GM08714 (cell line): ENCODE measurements around the gene PDGFA.

Source experiments
- H3K4me3 ChIP-seq: fragments of 200-500 bp; sonication (Bioruptor generic); 2 replicates; pipeline ENCODE4 v1.5.1; 2014; ENCODE audit warnings: mild to moderate bottlenecking, low read length, inconsistent platforms
- ZNF274 ChIP-seq: IDR thresholded peaks from 2 replicates; pipeline ENCODE4 v1.6.1; 2012; ENCODE audit warnings: mild to moderate bottlenecking, low read depth, low read length

PDGFA gene

GRCh38 chr7:519484-520390 lies at the start of gene PDGFA:
PDGFA (minus strand) TSS chr7:519846; CDS start chr7:519001, 845 bp downstream.
- H3K4me3 ChIP-seq: peak within 1 kb of the TSS; percentile 51
- no peak for TF ChIP-seq ZNF274

DNA sequence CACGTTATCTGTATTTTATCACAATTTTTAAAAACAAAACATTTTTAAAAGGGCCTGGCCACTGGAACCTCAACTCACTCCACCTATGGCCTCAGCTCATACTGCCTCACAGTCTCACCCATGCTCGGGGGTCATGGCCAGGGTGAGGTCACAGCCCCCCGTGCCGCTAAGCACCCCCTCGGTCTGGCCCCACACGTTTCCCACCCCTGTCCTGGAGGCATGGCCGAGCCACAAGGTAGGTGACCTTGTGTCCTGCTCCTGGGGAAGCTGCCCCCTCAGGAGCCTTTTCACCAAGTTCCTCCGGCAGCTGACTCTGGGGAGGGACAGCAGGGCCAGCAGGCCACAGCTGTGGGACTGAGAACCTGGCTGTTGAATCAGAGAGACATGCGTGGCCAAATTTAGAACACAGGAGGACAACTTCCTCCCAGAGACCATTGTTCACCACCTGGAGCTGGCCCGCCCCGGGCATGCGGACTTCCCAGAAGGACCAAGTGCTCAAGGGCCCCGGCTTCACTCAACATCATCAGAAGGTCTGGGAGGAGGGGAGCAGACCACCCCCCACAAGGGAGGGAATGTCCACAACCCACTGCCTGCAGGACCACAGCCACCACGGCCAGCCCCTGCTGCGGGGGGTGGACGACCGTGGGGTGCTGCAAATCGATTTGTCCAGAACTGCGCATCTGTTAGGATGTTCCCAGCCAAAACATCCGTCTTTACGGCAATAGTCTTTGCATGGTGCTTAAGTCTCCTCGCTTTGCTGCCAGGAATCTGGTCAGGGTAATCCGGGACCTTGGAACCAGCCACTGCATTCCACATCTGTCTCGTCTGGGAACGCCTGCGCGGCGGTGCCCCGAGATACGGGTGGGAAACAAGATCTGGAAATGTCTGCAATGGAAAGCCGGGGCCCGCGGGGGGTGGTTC lies 48.6 kb upstream of the PDGFA start:
- H3K4me3 ChIP-seq: no peak overlapping the region
- TF ChIP-seq ZNF274: no peak

GRCh38 chr7:567305-567883 lies 47.7 kb upstream of the PDGFA start:
- no peak for TF ChIP-seq ZNF274

DNA sequence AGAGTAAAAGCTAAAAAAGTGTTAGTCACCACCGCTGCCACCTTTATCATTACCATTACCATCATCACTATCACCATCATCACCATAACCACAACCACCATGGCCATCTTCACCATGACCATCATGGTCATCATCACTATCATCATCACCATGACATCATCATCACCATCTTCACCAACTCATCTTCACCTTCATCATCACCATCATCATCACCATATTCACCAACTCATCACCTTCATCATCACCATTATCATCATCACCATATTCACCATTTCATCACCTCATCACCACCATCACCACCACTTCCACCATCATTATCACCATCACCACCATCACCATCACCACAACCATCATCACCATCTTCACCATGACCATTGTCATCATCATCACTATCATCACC lies 46.5 kb upstream of the PDGFA start:
- no peak overlapping the region for H3K4me3 ChIP-seq
- no peak for TF ChIP-seq ZNF274

More at GRCh38 chr7:567305-567883, 47.7 kb upstream of the PDGFA start:
- no peak overlapping the region for H3K4me3 ChIP-seq

DNA sequence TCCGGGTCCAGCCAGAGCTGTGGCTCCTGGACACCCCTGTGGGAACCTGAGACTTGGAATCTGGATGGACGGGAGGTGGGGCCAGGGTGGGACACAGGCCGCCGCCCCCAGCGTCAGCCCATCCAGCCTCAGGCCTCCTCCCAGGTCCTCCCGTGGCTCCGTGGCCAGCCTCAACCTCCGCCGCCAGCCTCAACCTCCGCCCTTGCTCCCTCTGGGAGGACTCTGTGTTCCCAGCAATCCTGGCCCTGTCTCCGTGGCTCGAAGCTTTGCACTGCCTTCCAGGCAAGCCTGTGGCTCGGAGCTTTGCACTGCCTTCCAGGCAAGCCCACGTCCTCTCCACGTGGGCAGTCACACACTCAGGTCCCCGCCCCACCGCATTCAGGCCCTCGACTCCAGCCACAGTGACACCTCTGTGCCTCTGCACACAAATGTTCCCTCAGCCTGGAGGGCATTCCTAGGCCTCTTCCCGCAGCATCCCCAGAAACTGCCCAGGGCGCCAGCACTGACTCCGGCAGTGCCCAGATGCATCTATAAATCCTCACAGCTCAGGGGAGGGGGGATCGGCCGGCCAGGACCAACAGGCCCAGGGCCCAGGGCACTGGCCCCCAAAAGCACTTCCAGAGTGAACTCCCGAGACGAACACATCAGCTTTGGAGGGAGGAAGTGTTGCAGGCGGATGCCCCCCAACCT lies 44.7 kb upstream of the PDGFA start:
- no peak for TF ChIP-seq ZNF274
- no peak overlapping the region for H3K4me3 ChIP-seq

- no peak overlapping the region for H3K4me3 ChIP-seq
- TF ChIP-seq ZNF274: no peak
Observed at GRCh38 chr7:563629-564170, 44.1 kb upstream of the PDGFA start.

DNA sequence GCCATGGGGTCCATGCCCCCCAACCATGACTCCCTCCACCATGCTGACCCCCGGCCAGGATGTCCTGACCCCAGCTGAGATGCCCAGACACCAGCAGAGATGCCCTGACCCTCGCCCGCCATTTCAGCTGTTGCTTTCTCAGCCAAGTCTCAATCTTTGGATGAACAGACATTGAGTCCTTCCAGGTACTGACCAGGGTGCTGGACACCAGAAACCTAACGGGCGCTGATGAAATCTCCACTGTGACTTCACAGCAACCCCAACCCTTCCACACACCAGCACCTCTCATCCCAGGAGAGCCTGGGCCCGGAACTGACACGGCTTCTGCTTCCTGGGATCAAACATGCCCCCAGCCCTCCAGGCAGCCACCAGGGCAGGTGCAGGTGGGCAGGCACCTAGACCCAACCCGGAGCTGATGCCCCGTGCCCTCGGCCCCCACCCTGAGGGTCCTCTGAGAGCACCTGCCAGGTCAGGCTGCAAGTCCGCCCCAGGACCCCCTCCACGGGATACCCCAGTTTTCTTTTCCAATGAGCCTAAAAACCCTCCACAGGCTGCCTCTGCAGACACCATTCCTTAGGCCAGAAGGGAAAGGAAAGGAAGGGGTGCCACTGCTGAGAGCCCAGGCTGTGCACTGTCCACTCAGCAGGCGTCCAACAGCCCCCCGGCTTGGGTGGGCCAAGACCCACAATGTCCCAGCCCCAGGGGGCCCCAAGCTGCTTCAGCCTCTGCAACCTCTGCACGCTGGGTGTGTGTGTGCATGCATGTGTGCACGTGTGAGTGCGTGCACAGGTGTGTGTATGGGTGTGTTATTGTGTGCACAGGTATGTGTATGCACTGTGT lies 43.4 kb upstream of the PDGFA start:
- H3K4me3 ChIP-seq: no peak overlapping the region
- no peak for TF ChIP-seq ZNF274

DNA sequence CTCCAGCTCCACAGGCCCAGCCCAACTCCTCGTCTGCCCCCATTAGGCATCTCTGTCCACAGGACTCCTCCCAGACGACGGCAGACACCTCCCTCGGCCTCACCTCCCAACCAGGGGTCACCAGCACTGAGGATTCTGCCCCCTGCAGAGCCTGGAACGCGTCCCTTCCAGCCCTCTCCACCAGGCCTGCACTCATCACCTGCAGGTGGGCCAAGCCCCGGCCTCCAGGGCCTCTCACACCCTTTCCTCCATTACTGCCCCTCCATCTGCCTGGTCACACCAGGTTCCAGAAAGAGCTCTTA lies 42.7 kb upstream of the PDGFA start:
- no peak overlapping the region for H3K4me3 ChIP-seq
- no peak for TF ChIP-seq ZNF274

GRCh38 chr7:561631-562373 lies 42.2 kb upstream of the PDGFA start:
- TF ChIP-seq ZNF274: no peak
- H3K4me3 ChIP-seq: no peak overlapping the region

- H3K4me3 ChIP-seq: no peak overlapping the region
- no peak for TF ChIP-seq ZNF274
Observed at GRCh38 chr7:560966-561630, 41.5 kb upstream of the PDGFA start.

DNA sequence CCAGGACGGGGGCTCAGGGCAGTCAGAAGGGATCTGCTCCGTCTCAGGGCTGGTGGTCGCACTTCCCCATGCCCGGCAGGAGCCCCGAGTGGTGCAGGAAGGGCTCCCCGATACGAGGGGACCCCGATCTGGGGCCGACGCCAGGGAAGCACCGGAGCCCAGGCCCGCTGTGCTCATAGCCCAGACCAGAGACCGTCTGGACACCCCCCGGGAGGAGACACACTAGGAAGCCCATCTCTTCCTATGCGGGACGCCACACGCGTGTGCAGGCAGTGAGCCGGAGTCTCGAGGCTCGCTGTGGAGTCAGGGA lies 39.7 kb upstream of the PDGFA start:
- no peak overlapping the region for H3K4me3 ChIP-seq
- no peak for TF ChIP-seq ZNF274

- TF ChIP-seq ZNF274: no peak
- H3K4me3 ChIP-seq: no peak overlapping the region
Observed at GRCh38 chr7:557558-557881, 37.9 kb upstream of the PDGFA start.
